ENCODE results near the gene DUSP8. TPM values are rescaled to one million over a fixed set of nuclear protein-coding genes. Genes with fewer than 3 reads are reported as not detected.

DUSP8 gene, protein sequence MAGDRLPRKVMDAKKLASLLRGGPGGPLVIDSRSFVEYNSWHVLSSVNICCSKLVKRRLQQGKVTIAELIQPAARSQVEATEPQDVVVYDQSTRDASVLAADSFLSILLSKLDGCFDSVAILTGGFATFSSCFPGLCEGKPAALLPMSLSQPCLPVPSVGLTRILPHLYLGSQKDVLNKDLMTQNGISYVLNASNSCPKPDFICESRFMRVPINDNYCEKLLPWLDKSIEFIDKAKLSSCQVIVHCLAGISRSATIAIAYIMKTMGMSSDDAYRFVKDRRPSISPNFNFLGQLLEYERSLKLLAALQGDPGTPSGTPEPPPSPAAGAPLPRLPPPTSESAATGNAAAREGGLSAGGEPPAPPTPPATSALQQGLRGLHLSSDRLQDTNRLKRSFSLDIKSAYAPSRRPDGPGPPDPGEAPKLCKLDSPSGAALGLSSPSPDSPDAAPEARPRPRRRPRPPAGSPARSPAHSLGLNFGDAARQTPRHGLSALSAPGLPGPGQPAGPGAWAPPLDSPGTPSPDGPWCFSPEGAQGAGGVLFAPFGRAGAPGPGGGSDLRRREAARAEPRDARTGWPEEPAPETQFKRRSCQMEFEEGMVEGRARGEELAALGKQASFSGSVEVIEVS
- 0.32 and 0.46 TPM in 2 replicates for total RNA-seq

DNA sequence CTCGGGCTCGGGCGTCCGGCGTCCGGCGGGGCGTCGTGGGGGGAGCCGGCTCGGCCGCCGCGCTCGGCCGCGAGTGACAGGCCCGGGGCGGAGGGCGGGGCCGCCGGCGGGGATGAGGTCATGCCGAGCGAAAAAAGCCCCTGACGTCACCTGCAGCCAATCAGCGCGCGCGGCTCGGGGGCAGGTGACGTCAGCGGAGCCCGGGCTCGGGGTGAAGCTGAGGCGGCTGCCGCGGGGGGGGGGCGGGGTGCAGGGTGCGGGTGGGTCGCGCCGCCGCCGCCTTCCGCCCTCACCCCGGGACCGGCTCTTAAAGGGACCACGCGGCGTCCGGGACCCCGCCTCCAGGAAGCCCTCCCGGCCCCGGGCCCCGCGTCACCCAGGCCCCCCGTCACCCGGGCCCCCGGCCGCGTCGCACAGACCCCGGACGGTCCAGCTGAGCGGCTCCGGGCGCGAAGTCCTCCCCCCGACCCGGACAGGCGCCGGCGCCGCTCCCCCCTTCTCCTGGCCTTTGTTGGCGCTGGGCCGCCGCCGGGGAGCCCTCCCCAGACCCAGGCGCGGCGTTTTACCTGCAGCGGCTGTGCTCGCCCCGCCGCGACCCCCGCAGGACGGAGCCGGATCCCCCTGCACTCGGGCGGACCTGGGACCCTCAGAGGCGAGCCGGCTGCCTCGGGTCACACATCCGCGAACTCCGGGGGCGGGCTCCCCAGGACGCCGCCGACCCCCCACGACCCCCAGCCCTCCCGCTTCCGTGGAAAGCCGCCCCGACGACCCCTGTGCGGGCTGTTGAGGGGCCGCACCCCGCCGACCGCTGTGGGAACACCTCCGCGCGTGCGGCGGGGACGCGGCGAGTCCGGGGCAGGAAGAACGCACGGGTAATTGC lies at the start of gene DUSP8:
TSS of gene DUSP8 (minus strand) at position 75 of the 880 bp plus-strand sequence. CDS start 6,445 bp downstream, outside the sequence.

DNA sequence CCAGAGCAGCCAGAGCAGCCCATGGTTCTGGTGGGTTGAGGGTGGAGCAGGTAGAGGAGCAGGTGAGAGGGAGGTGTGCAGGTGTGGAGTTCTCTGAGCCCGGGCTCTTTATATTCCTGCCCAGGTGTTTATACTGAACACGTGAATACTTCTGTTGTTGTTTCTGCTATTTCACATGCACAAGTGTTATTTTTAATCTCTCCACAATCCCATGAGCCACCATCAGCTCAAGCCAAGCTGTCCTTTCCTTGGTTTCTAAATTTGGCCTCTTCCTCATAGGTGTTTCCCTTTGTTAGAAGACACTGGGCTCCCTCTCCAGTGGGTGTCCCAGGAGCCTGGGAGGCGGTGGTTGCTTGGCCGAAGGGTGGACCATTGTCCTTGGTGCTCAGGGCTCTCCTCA lies 36.3 kb upstream of the DUSP8 start, which contains the start of gene KRTAP5-3:
TSS of gene KRTAP5-3 (minus strand) at position 101 of the 400 bp plus-strand sequence. CDS start at position 23, 78 bp downstream.

DNA sequence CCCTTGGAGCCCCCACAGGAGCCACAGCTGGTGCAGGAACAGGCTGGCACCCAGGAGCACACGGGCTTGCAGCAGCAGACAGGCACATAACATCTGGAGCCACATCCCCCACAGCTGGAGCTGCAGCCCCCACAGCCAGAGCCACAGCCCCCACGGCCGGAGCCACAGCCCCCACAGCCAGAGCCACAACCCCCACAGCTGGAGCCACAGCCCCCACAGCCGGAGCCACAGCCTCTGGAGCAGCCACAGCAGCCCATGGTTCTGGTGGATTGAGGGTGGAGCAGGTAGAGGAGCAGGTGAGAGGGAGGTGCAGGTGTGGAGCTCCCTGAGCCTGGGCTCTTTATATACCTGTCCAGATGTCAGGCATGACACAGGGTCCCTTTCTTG lies 25.9 kb upstream of the DUSP8 start, which contains the start of gene KRTAP5-2:
TSS of gene KRTAP5-2 (minus strand) at position 301 of the 387 bp plus-strand sequence. CDS start at position 257, 44 bp downstream.

DNA sequence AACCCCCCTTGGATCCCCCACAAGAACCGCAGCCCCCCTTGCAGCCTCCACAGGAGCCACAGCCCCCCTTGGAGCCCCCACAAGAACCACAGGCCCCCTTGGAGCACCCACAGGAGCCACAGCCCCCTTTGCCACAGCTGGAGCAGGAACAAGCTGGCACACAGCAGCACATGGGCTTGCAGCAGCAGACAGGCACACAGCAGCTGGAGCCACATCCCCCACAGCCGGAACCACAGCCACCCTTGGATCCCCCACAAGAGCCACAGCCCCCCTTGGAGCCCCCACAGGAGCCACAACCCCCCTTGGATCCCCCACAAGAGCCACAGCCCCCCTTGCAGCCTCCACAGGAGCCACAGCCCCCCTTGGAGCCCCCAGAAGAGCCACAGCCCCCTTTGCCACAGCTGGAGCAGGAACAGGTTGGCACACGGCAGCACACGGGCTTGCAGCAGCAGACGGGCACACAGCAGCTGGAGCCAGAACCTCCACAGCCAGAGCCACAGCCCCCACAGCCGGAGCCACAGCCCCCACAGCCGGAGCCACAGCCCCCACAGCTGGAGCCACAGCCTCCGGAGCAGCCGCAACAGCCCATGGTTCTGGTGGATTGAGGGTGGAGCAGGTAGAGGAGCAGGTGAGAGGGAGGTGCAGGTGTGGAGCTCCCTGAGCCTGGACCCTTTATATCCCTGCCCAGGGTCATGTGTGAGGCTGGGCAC lies 12.7 kb upstream of the DUSP8 start, which contains the start of gene KRTAP5-1:
TSS of gene KRTAP5-1 (minus strand) at position 623 of the 710 bp plus-strand sequence. CDS start at position 589, 34 bp downstream.

Other genes with a start within 250 kb of the DUSP8 start
- 0.15 and 0.32 TPM in 2 replicates for gene BRSK2, start 182.3 kb downstream of the DUSP8 start, total RNA-seq
- 25.5 and 38.7 TPM in 2 replicates for gene MOB2, start 85.5 kb downstream of the DUSP8 start, total RNA-seq
- not detected in 2 replicates for gene KRTAP5-1, start 13.0 kb upstream of the DUSP8 start, total RNA-seq
- not detected in 2 replicates for gene KRTAP5-2, start 26.0 kb upstream of the DUSP8 start, total RNA-seq
- not detected in 2 replicates for gene KRTAP5-3, start 36.2 kb upstream of the DUSP8 start, total RNA-seq
- not detected in 2 replicates for gene KRTAP5-4, start 49.9 kb upstream of the DUSP8 start, total RNA-seq
- not detected in 2 replicates for gene KRTAP5-5, start 57.5 kb upstream of the DUSP8 start, total RNA-seq
- gene KRTAP5-6, start 124.9 kb upstream of the DUSP8 start, total RNA-seq, result not detected in 2 replicates
- gene IFITM10, start 178.3 kb upstream of the DUSP8 start, total RNA-seq, result 0.15 TPM in 1 of 2 replicates, not detected in the other
- gene CTSD, start 191.7 kb upstream of the DUSP8 start, total RNA-seq, result 54.9 and 67.9 TPM in 2 replicates